ENCODE measurements around the gene ODAD3.
"Not testable (repeated sequence)": the region's sequence is repeated elsewhere in the genome, so short reads cannot be mapped to it uniquely, and the experiment has no call there.

The ODAD3 gene

GRCh38 chr19:11406703-11407236 is 28.2 kb downstream of the ODAD3 start:
- H3K4me2 ChIP-seq (ENCODE audit: low read length); H2AFZ ChIP-seq (ENCODE audit: insufficient read depth, low read length, poor library complexity); H2BK5ac ChIP-seq (ENCODE audit: low read depth, low read length, poor library complexity); H3K79me1 ChIP-seq (ENCODE audit: low read length); H3K23ac ChIP-seq (ENCODE audit: low read length); H3K4ac ChIP-seq (ENCODE audit: low read depth, low read length); H4K12ac ChIP-seq (ENCODE audit: low read depth, low read length); DNase-seq; H3K9me3 ChIP-seq (ENCODE audit: insufficient read depth, low read depth, low read length); H4K8ac ChIP-seq (ENCODE audit: low read depth, low read length); H3K18ac ChIP-seq (ENCODE audit: low read length); H3K4me1 ChIP-seq (ENCODE audit: control insufficient read depth in 1 of 2, insufficient read depth in 2 of 2, low read length in 2 of 2); H3K27ac ChIP-seq (ENCODE audit: low read depth, low read length); H4K91ac ChIP-seq (ENCODE audit: low read depth, low read length); H3K79me2 ChIP-seq (ENCODE audit: control insufficient read depth, insufficient read depth, low read length, poor library complexity); H2AK5ac ChIP-seq (ENCODE audit: low read length); H3K14ac ChIP-seq (ENCODE audit: low read length); H3K27me3 ChIP-seq (ENCODE audit: insufficient read depth, low read length); H3K9ac ChIP-seq (ENCODE audit: low read length); H2BK12ac ChIP-seq (ENCODE audit: low read length); H3K4me3 ChIP-seq (ENCODE audit: low read depth, low read length); H2BK120ac ChIP-seq (ENCODE audit: insufficient read depth, low read length, poor library complexity): not testable (repeated sequence)
- peaks cover 16 to 22% of the 10 kb centered on the region in 2 experiments for H3K36me3 ChIP-seq (ENCODE audit: control insufficient read depth in 1 of 2, insufficient read depth in 2 of 2, low read length in 2 of 2)
- WGBS (ENCODE audit: extremely low coverage, insufficient coverage, insufficient read length) = no CpG with 5 or more reads among the region's 12 CpGs

- Histone ChIP-seq H3K14ac (ENCODE audit: low read length) (no peak overlapping the region), H3K4ac (ENCODE audit: low read depth, low read length) (no peak overlapping the region), H3K23ac (ENCODE audit: low read length) (no peak overlapping the region), H2BK5ac (ENCODE audit: low read depth, low read length, poor library complexity) (no peak overlapping the region), H3K4me1 (ENCODE audit: control insufficient read depth in 1 of 2, insufficient read depth in 2 of 2, low read length in 2 of 2) (no peaks in the 10 kb centered on the region), H3K4me3 (ENCODE audit: low read depth, low read length) (no peak overlapping the region), H3K27ac (ENCODE audit: low read depth, low read length) (no peak overlapping the region), H3K79me2 (ENCODE audit: control insufficient read depth, insufficient read depth, low read length, poor library complexity) (no peaks in the 10 kb centered on the region), H2BK12ac (ENCODE audit: low read length) (no peak overlapping the region), H3K79me1 (ENCODE audit: low read length) (no peaks in the 10 kb centered on the region), H3K4me2 (ENCODE audit: low read length) (no peak overlapping the region), H4K12ac (ENCODE audit: low read depth, low read length) (no peak overlapping the region), H3K9ac (ENCODE audit: low read length) (no peak overlapping the region), H3K36me3 (ENCODE audit: control insufficient read depth in 1 of 2, insufficient read depth in 2 of 2, low read length in 2 of 2) (peaks cover 18 to 24% of the 10 kb centered on the region in 2 experiments), H2AFZ (ENCODE audit: insufficient read depth, low read length, poor library complexity) (no peak overlapping the region), H3K9me3 (ENCODE audit: insufficient read depth, low read depth, low read length) (peaks cover 1% of the 10 kb centered on the region), H3K18ac (ENCODE audit: low read length) (no peak overlapping the region), H3K27me3 (ENCODE audit: insufficient read depth, low read length) (no peaks in the 10 kb centered on the region), H2BK120ac (ENCODE audit: insufficient read depth, low read length, poor library complexity) (no peak overlapping the region), H2AK5ac (ENCODE audit: low read length) (no peak overlapping the region), H4K91ac (ENCODE audit: low read depth, low read length) (no peak overlapping the region), H4K8ac (ENCODE audit: low read depth, low read length) (no peak overlapping the region)
- no peak for DNase-seq
- no CpG with 5 or more reads among the region's 44 CpGs for whole genome bisulfite sequencing (ENCODE audit: extremely low coverage, insufficient coverage, insufficient read length)
Observed at GRCh38 chr19:11405846-11406643, 28.9 kb downstream of the ODAD3 start.

GRCh38 chr19:11404588-11405222 is 30.2 kb downstream of the ODAD3 start:
- peaks cover 25 to 28% of the 10 kb centered on the region in 2 experiments for H3K36me3 ChIP-seq (ENCODE audit: control insufficient read depth in 1 of 2, insufficient read depth in 2 of 2, low read length in 2 of 2)
- no peak overlapping the region for H2BK5ac ChIP-seq (ENCODE audit: low read depth, low read length, poor library complexity)
- no peak for DNase-seq
- no peak overlapping the region for H3K4me2 ChIP-seq (ENCODE audit: low read length)
- no peak overlapping the region for H3K9ac ChIP-seq (ENCODE audit: low read length)
- H2AK5ac ChIP-seq (ENCODE audit: low read length) = no peak overlapping the region
- H2AFZ ChIP-seq (ENCODE audit: insufficient read depth, low read length, poor library complexity) = no peak overlapping the region
- H3K79me1 ChIP-seq (ENCODE audit: low read length) = no peaks in the 10 kb centered on the region
- H4K8ac ChIP-seq (ENCODE audit: low read depth, low read length) = no peak overlapping the region
- H3K79me2 ChIP-seq (ENCODE audit: control insufficient read depth, insufficient read depth, low read length, poor library complexity) = no peaks in the 10 kb centered on the region
- H3K27me3 ChIP-seq (ENCODE audit: insufficient read depth, low read length) = no peaks in the 10 kb centered on the region
- H3K27ac ChIP-seq (ENCODE audit: low read depth, low read length) = no peak overlapping the region
- H2BK12ac ChIP-seq (ENCODE audit: low read length) = no peak overlapping the region
- H4K91ac ChIP-seq (ENCODE audit: low read depth, low read length) = no peak overlapping the region
- peaks cover 1% of the 10 kb centered on the region for H3K9me3 ChIP-seq (ENCODE audit: insufficient read depth, low read depth, low read length)
- no CpG with 5 or more reads among the region's 9 CpGs for WGBS (ENCODE audit: extremely low coverage, insufficient coverage, insufficient read length)
- H3K14ac ChIP-seq (ENCODE audit: low read length) = no peak overlapping the region
- H3K18ac ChIP-seq (ENCODE audit: low read length) = no peak overlapping the region
- H3K4me3 ChIP-seq (ENCODE audit: low read depth, low read length) = no peak overlapping the region
- H3K4ac ChIP-seq (ENCODE audit: low read depth, low read length) = no peak overlapping the region
- no peak overlapping the region for H3K23ac ChIP-seq (ENCODE audit: low read length)
- no peaks in the 10 kb centered on the region for H3K4me1 ChIP-seq (ENCODE audit: control insufficient read depth in 1 of 2, insufficient read depth in 2 of 2, low read length in 2 of 2)
- H2BK120ac ChIP-seq (ENCODE audit: insufficient read depth, low read length, poor library complexity) = no peak overlapping the region
- H4K12ac ChIP-seq (ENCODE audit: low read depth, low read length) = no peak overlapping the region

- Histone ChIP-seq H2BK120ac (ENCODE audit: insufficient read depth, low read length, poor library complexity) (no peak overlapping the region), H3K79me2 (ENCODE audit: control insufficient read depth, insufficient read depth, low read length, poor library complexity) (no peaks in the 10 kb centered on the region), H4K12ac (ENCODE audit: low read depth, low read length) (no peak overlapping the region), H3K23ac (ENCODE audit: low read length) (no peak overlapping the region), H3K14ac (ENCODE audit: low read length) (no peak overlapping the region), H3K4ac (ENCODE audit: low read depth, low read length) (no peak overlapping the region), H3K79me1 (ENCODE audit: low read length) (no peaks in the 10 kb centered on the region), H3K4me2 (ENCODE audit: low read length) (no peak overlapping the region), H3K4me1 (ENCODE audit: control insufficient read depth in 1 of 2, insufficient read depth in 2 of 2, low read length in 2 of 2) (no peaks in the 10 kb centered on the region), H4K91ac (ENCODE audit: low read depth, low read length) (no peak overlapping the region), H3K4me3 (ENCODE audit: low read depth, low read length) (no peak overlapping the region), H2AFZ (ENCODE audit: insufficient read depth, low read length, poor library complexity) (no peak overlapping the region), H3K27me3 (ENCODE audit: insufficient read depth, low read length) (no peaks in the 10 kb centered on the region), H2BK5ac (ENCODE audit: low read depth, low read length, poor library complexity) (no peak overlapping the region), H3K18ac (ENCODE audit: low read length) (no peak overlapping the region), H2BK12ac (ENCODE audit: low read length) (no peak overlapping the region), H3K36me3 (ENCODE audit: control insufficient read depth in 1 of 2, insufficient read depth in 2 of 2, low read length in 2 of 2) (peaks cover 37 to 39% of the 10 kb centered on the region in 2 experiments), H3K27ac (ENCODE audit: low read depth, low read length) (no peak overlapping the region), H3K9ac (ENCODE audit: low read length) (no peak overlapping the region), H2AK5ac (ENCODE audit: low read length) (no peak overlapping the region), H3K9me3 (ENCODE audit: insufficient read depth, low read depth, low read length) (peaks cover 1% of the 10 kb centered on the region), H4K8ac (ENCODE audit: low read depth, low read length) (no peak overlapping the region)
- WGBS (ENCODE audit: extremely low coverage, insufficient coverage, insufficient read length) = no CpG with 5 or more reads among the region's 9 CpGs
- DNase-seq = no peak
Observed at GRCh38 chr19:11401808-11402543, 32.9 kb downstream of the ODAD3 start.
